ENCODE results near the gene KAZN.

KAZN gene

DNA sequence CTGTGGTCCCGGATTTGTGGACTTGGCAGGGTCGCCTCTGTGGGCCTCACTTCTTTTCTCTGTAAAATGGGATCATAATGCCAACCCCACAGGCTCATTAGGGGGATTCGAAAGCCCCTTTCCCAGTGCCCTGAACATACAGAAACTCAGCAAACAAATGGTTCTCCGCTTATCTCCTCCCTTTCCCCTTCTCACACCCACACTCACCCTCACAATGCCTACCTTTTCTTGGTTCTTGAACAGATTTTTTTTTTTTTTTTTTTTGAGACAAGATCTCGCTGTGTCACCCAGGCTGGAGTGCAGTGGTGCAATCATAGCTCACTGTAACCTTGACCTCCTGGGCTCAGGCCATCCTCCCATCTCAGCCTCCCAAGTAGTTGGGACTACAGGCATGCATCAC, 175.7 kb downstream of the KAZN start:
- DNase-seq (ENCODE audit: low read depth): no peak

DNA sequence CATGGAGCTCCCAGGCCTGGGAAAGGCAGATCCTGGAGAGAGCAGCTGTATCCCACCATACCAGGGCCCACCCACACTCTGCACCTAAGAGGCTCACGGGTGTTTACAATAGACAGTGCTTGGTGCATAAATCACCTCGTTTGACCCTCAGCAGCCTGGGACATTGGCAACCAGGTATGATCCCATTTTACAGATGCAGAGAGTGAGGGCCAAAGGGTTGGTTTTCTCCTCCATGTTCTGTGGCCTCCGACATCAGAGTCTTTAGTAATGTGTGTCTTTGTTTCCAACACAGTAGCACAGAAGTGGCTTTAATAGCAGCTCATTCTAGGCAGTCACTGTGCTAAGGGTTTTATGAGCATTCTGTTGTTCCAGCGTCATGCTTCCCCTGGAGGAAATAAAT, 176.5 kb downstream of the KAZN start:
- no peak for DNase-seq (ENCODE audit: low read depth)

DNA sequence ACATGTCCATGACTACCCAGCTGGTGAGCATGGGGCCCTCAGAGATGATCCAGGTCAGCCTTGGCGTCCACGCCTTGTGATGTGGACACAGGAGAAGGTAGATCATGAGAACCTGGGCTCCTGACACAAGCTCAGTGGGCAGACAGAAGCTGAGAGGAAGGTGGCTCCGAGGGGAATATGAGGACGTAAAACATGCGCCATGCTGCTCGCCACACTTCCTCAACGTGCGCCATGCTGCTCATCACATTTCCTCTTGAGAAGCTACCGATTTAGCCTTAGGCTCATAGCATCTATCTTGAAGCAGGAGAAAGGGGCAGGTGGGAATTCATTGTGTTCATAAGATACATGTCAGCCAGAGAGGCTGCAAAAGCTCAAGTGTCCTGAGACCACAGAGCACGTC, 176.9 kb downstream of the KAZN start:
- no peak for DNase-seq (ENCODE audit: low read depth)

DNA sequence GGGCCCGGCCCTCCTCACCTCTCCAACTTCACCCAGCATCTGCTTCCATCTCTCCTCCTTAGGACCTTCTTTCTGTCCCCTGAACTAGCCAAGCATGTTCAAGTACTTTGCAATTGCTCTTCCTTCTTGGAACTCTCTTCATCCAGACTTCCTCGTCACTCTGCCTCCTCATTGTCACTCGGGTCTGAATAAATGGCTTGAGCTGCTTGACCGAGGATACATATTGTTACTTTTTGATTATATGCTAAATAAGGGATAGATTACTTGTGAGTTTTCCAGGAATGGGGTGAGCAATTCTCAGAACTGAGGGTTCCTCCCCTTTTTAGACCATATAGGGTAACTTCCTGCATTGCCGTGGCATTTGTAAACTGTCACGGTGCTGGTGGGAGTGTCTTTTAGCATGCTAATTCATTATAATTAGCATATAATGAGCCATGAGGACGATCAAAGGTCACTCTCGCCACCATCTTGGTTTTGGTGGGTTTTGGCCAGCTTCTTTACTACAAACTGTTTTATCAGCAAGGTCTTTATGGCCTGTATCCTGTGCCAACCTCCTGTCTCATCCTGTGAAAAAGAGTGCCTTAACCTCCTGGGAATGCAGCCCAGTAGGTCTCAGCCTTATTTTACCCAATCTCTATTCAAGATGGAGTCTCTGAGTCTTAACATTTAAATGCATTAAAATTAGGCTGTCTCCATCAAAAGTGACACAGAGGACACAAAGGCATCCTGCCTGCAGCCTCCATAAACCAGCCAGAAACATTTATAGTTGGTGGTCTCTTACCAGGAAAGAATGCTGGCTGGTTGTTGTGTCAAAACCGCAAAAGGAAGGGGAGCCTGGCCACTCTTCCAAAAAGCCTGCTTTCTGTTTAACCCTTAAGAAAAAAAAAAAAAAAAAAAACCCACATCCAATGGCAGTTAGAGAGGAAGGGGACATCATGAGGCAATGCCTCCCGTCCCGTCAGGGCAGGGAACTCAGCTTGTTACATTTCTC, 179.3 kb downstream of the KAZN start:
- DNase-seq (ENCODE audit: low read depth): no peak

DNA sequence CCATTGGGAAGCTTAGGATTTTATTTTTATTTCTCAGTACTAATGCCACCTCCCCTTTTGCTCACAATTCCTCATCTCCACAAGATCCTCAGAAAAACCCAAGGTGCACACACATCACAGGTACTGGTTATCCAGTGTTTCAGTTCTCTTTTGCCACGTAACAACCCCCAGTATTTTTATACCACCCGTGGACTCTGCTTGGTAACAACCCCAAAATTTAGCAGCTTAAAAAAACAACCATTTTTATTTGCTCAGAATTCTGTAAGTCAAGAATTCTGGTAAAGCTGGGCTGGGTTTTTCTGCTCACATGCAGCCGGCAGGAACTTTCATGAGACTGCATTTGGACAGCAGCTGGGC, 180.0 kb downstream of the KAZN start:
- DNase-seq (ENCODE audit: low read depth): no peak

DNA sequence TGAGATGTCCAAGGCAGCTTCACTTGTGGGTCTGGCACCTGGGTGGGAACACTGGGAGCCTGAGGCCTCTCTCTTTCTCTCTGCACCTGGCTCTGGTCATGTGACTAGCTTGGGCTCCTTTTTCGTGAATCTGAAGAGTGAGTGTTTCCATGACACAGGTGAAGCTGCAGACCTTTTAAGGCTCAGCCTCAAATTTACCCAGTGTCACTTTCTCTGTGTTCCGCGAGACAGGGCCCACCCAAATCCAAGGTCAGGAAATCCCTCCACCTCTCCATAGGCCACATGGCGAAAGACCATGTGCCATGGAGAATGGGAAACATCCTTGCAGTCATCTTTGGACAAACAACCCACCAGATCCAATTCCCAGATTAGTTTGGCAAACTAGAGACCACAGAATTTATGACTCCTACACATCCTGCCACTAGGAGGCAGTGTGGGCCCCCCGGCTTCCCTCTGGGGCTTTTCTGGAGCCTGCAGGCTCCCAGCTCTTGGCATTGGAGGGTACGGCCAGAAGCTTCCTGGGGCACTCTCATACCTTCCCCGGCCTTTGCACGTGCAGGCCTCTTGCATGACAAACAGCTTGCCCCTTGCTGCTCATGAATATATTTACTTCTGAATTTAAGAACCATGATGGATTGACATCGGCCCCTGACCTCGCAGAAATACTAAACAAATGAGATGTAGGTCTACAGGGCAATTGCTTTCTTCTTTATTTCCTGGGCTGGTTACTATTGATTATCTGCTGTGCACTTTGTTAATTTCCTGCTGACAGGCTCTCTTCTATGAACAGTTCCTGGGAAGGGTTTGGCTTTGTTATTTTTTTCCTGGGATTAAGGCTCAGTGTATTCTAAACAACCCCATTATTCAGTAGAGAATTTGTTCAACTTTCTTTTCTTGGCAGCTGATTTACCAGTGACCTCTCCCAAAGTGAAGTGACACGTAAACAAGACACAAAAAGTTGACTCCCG, 180.7 kb downstream of the KAZN start:
- DNase-seq (ENCODE audit: low read depth): no peak

DNA sequence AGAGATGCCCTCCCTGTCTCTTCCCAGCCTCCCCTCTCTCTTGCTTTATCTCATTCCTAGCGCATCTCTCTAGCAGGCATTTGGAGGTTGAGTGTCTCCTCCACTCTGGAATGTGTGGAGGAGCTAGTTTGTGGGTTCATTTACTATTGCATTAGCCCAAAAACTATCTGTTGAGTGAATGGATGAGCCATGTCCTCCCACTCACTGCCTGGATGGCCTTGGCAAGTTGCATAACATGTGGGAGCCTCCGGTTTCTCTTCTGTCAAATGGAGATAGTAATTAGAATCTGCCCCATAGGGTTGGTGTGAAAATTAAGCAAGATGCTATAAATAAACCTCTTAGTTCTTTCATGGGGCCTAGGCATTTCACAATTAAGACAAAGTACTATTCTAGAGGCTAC, 181.8 kb downstream of the KAZN start:
- no peak for DNase-seq (ENCODE audit: low read depth)

DNA sequence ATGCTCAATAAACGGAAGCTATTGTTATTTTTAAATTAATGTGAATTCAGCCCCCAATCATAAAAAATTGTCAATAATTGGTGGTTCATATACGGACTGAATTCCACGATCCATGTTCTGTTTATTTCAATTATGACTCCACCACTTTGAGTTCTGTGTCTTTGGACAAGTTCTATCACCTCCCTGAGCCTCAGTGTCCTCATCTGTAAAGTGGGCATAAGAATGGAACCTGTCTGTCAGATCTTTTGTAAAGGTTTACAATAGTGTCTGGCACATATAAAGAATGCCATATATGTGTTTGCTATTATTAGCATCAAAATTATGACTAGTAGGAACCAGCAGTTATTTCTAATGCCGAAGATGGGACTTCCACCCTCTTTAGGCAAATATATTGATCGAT, 183.3 kb downstream of the KAZN start:
- DNase-seq (ENCODE audit: low read depth): no peak

DNA sequence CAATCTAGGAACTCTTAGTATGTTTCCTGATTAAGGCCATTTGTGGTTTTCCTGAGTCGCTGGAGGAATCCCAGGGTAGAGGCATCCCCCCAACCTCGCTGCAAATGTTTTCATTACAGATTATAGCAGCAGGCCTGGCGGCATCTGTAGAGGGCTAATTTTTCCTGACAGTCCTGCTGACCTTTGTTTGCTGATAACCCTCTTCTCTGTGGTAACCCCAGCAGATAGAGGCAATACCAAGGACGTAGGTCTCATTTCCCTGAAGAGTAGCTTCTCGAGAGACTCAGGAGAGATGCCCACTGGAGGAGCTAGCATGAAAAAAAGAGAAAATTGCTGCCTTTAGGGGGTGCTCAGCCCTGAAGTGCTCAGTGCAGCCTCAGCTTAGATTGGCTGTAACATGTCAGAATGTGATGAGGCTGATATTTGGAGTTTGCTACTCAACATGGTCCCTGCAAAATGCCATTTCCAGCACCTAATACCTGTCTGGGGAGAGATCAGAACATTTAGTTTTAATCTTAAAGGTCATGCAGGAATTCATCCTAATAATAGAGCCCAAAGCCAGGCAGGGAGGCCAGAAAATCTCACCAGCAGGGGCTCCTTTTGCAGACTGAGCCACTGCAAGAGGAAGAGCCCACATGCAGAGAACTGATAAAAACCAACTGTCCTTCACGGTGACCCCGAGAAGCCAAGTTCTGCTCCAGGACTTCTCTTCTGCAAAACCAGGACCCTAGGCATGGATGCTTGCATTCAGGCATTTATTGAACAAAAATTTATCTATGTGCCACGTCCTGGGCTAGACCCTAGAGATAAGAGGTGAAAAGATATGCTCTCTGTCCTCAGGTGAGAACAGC, 184.5 kb downstream of the KAZN start:
- no peak for DNase-seq (ENCODE audit: low read depth)

DNA sequence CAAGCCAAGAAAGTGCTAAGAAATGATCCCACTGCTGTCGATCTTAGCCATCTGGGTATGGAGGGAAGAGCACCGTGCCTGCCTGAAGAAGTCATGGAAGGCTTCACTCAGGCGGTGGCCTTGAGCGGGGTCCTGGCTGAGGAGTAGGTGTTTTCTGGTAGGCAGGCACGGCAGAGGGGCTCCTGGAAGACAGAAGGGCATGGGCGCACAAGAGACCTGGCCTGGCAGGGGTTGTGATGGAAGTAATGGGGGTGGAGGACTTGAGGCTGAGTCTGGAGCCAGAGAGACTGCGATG, 185.1 kb downstream of the KAZN start:
- DNase-seq (ENCODE audit: low read depth): no peak

DNA sequence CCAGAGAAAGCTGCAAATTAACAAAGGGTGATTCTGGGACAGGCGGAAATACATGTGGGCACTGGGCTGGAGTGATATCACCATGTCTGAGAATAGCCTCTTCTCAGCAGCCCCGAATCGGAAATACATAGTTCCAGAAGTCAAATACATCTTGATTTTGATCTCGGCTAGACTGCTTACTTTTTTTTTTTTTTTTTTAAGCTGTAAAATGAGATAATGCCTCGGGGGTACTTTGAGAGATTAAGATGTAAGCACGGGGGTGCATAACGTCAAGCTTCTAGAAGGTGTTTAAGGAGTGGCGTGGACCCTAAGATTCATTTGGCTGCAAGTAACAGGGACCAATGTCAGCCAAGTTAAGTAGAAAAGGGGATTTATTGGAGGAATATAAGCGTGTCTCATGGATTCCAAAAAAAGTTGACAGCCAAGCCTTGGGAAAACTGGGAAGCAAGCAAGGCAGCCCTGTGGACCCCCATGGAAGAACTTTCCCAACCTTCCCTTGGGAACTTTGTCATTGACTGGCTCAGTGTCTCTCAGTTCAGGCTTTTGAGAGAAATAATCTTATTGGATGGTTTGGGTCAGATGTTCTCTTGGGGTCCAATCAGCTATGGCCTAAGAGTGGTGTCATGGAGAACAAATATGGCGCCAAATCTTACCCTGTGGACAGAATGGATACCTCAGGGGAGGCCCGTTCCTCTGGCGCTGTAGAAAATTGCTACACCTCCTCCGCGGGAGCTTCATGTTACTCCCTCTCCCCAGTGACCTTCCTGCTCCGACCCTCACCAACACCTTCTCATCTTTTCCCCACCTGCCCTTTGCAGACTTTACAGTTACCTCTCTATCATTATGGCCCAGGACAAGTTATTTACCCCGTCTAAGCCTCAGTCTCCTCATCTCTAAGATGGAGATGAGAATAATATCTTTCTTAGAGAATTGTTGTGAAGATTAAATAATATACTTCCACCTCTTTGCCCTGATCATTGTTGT, 186.6 kb downstream of the KAZN start:
- DNase-seq (ENCODE audit: low read depth): no peak

DNA sequence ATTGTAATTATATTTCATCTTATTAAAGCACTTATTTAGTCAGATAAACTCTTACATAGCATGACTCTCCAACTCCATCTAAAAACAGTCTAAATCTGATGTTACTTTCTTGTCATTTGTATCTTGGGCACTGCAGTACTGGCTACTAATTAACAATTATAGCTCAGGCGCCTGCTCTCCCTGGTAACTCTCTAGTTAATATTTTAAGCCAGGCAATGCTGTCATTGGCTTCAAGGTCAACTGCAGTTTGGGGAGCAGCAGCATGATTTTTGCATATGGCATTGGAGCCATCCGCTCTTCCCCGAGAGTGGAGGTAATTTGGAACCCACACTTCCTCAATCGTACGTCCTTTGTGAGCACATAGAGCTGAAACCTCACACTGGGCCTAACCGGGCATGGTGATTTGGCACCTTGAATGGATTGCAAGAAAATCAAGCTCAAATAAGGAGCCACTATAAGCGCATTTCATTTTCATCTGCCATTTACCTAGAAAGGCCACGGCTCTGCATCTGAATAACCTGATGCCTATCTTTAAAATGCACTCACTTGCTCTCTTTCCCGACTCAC, 187.7 kb downstream of the KAZN start:
- DNase-seq (ENCODE audit: low read depth): no peak

DNA sequence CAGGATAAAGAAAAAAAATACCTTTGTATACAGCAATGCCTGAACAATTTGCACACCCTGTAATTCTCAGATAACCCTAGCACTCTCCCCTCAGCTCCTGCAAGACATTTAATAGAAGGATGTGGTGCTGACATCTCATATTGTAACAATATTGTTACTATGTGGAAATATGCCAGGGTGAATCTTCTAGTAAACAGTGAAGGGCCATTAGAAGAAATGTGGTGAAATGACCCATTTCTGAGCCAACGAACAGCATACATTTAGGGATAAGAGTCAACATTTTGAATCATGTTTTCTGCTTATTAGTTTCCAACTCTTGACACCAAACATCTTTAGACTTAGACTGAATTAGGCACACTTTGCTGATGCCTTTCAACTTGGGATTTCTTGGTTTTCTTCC, 188.2 kb downstream of the KAZN start:
- DNase-seq (ENCODE audit: low read depth): no peak

DNA sequence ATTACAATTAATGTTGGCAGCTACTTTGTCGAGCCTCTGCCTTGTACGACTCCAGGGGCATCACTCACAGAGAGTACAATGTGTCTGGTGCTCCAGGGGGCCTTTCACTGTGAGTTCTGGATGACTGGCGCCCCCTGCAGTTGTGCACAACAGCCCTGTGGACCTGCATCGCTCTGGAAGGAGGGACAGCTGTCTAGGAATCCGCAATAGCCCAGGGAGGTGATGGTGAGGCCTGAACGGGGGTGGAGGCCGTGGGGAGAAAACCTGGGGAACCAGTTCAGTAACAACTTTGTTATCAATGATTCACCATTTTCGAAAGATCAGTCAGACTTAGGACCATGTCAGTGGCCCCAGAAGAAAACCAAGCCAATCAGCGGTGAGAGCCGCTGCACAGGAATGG, 189.1 kb downstream of the KAZN start:
- no peak for DNase-seq (ENCODE audit: low read depth)

DNA sequence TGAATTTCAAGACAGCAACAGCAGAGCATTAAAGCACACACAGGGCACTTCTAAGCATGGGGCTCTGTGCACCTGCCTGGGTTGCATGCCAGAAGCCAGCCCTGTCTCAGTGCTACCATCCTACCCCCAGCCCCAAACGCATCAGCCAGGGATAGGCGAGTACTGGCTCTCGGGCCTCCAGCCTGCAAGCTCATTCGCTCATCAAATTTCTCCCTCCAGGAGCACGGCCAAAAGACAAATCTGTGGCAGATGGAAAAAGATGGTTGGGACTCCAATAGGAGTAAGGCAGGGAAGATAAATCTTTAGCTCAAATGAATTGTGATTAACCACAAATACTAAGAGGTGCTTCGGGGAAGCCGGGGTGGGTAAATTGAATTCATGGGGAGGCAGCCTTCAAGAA, 189.6 kb downstream of the KAZN start:
- DNase-seq (ENCODE audit: low read depth): no peak

DNA sequence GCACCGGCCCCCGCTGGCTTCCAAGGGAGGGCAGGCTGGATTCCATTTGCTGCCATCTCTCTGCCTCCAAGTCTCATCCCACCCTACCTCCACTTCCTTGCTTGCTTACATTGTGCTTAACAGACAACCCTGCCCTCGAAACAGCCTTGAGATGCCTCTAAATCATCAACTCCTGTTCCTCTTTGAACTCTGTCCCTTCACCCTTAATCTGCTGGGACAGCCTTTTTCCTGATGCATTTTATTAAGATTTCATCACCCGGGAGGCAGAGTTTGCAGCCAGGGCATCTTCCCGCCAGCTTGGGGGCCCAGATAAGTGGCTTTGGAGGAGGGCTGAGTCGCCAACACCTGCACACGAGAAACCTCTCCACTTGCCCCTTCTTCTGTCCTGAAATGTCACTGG, 192.5 kb downstream of the KAZN start:
- no peak for DNase-seq (ENCODE audit: low read depth)

DNA sequence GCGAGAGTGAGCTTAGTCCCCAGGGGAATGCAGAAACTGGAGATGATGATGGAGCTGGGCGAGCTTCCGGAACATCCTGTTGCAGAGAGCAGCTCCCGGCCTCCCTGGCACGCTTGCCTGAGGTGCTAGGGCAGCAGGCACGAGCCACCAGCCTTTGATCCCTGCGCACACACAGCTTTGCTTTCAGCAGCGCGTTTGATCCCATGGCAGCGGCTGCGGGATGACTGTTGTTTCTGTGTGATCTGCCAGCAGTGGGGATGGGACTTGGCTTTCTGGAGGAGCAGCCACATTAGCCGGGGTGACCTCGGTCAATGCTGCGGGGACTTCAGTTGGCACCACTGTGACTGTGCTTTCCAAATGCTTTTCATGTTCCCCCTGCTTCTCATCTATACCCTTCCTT, 193.2 kb downstream of the KAZN start:
- DNase-seq (ENCODE audit: low read depth): no peak

DNA sequence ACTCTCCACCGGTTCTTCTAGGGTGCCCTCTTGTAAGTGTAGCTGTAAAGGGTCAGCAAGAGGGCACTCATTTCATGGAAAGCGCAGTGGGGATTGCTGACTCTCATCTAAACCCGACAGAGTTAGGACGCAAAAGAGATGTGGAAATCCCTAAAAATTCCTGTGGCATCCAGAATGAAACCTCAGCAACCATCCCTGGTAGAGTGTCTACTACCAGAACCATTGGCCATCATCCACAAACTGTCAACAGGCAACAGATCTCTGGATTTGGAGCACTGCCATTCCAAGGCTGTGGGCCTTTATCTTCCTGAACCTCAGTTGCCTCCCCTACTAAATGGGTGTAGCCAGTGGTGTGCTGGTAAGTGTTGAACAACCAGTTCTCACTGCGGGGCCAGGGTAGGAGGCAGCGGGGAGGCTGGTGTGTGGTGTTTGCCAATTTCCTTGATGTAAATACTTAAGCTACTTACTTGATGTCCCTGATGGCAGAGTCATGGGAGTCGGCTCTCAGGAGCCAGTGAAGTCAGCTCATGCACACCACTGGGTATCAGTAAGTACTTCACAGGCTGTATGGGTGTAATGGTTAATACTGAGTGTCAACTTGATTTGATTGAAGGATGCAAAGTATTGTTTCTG, 195.8 kb downstream of the KAZN start:
- DNase-seq (ENCODE audit: low read depth): no peak

DNA sequence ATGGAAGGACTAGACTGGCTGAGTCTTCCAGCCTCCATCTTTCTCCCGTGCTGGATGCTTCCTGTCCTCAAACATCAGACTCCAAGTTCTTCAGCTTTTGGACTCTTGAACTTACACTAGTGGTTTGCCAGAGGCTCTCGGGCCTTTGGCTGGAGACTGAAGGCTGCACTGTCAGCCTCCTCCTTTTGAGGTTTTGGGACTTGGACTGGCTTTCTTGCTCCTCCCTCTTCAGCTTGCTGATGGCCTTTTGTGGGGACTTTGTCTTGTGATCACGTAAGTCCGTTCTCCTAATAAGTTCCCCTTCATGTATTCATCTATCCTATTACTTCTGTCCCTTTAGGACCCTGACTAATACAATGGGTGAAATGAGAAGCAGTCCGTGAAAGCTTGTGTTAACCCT, 196.4 kb downstream of the KAZN start:
- no peak for DNase-seq (ENCODE audit: low read depth)

DNA sequence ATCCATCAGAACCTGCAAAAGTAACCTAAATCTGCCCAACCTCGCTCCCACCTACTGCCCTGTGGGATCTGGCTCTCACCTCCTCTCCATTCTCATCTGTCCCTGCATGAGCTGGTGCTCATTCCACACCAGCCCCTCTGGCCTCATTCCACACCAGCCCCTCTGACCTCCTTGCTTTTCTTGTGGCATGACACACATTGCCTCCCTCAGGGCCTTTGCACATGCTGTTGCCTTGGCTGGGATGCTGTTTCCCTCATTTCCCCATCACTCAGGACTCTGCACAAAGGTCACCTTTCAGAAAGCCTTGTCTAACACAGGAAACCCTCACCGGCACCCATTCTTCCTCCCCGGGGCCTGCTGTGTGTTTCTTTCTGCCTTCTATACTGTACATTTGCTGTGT, 197.1 kb downstream of the KAZN start:
- no peak for DNase-seq (ENCODE audit: low read depth)

All from stimulated activated CD8-positive, alpha-beta memory T cell treated with anti-CD3 and anti-CD28 coated beads, Interleukin-12 subunit alpha, Interleukin-12 subunit beta, amount 100 ng/mL, for 4 hours (primary cell).